Loucy (cell line): Measurements from ENCODE around the gene TTC31.

Experiments used
- CTCF ChIP-seq: fragments of 200-600 bp; sonication (generic); conservative IDR thresholded peaks from 2 replicates; pipeline ENCODE4 v1.5.1; 2014; ENCODE audit warnings: mild to moderate bottlenecking, antibody characterized with exemption, low read length
- EZH2phosphoT487 ChIP-seq: fragments of 200-600 bp; IDR thresholded peaks from 2 replicates; pipeline ENCODE4 v1.6.1; 2018; ENCODE audit warnings: antibody characterized with exemption, mild to moderate bottlenecking, moderate library complexity, borderline replicate concordance

GRCh38 chr2:74503506-74504475 is 20.9 kb downstream of the TTC31 start:
- TF ChIP-seq CTCF: no peak
- TF ChIP-seq EZH2phosphoT487: no peak
